Stomach (tissue), 4 donors: ENCODE results near the gene CAB39.

Experiments used
- EP300 ChIP-seq: sonication (generic); formaldehyde crosslinking; IDR thresholded peaks from one replicate; pipeline ENCODE4 v1.6.1; 2017; ENCODE audit warnings: antibody characterized with exemption
- POLR2AphosphoS5 ChIP-seq, 3 donors: sonication (generic); formaldehyde crosslinking; IDR thresholded peaks; one replicate each; pipeline ENCODE4 v1.6.1; 2016; ENCODE audit warnings: antibody characterized with exemption in 3 of 3

DNA sequence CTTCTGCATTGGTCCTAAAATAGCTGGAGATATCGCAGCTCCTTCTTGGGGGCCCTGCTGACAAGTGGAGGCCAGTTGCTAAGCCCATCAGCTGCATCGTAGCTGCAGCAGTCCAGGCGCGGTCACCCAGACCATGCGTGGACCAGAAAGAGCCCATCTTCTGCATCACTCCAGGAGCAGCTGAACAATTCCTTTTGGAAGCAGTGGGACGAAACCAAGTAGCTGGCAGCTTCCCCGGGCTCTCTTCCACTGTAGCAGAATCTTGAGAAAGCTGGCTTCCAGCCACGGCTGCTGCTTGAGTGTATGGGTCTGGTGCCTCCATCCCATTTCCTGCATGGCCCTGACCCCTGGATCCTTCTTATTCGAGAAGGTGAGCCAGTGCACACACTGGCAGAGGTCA is 22.2 kb upstream of the CAB39 start:
- TF ChIP-seq POLR2AphosphoS5 (IDR thresholded peaks at IDR 0.05) (no peak), EP300 (no peak)
